ENCODE results near the gene NSRP1.
"Not testable (repeated sequence)": the region's sequence is repeated elsewhere in the genome, so short reads cannot be mapped to it uniquely, and the experiment has no call there.

NSRP1 gene

DNA sequence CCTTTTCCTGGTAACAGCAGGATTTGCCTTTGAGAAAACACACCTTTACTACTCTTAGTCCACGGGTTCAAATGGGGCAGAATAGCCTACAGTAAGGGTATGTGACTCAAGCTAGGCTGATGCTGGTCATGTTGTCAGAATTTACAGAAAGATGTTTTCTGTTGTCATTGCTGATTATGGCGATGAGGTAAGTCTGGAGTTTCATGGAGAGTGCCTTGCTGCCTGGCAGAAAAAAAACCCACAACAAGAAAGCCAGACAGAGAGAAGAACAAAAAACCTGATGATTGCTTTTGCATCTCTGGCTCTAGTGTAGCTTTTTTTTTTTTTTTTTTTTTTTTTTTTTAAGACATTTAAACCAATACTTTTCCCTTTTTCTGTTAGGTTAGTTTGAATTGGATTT is 71.0 kb downstream of the NSRP1 start:
- no peak for DNase-seq (ENCODE audit: low spot score)

DNA sequence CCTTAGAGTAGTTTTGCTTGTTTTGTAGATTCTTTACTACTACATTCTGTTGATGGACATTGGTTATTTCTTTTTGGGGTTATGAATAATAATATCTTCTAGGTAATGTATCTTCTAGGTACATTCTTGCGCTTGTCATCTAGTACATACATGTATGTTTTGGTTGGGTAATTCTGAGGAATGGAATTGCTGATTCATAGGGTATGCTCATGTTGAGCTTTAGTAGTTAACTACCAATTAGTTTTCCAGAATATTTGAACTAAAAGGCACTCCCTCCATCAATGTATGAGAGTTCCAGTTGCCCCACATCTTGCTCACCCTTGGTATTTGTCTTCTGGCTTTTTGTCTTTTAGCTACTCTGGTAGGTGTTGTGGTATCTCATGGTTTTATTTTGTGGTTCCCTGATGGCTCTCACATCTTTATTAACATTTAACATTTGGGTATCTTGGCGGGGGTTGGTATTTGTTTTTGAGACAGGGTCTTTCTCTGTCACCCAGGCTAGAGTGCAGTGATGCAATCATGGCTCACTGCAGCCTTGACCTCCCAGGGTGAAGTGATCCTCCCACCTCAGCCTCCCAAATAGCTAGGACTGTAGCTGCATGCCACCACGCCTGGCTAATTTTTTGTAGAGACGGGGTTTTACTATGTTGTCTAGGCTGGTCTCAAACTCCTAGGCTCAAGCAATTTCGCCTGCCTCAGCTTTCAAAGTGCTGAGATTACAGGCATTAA is 71.8 kb downstream of the NSRP1 start:
- DNase-seq (ENCODE audit: low spot score) = no peak

DNA sequence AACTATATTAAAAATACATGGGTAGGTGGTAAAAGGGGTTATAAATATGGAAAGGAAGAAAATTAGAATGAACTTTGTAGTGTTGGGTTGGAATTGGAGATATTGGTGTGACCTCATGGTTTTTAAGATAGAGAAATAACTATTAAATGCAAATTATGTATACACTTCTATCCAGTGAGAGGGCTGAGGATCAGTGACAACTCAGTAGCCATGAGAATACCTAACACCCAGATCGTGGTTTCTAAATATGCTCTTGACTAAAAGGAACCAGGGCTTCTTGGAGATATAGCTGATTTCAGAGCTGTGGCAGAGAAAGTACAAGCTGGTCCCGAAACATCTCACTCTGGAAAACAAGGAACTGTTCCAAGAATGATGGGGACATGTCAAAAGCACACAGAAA is 74.5 kb downstream of the NSRP1 start:
- DNase-seq (ENCODE audit: low spot score) = no peak

- DNase-seq (ENCODE audit: low spot score) = no peak
Observed at GRCh38 chr17:30196504-30196903, 79.9 kb downstream of the NSRP1 start.

GRCh38 chr17:30197416-30197815 is 80.8 kb downstream of the NSRP1 start:
- no peak for DNase-seq (ENCODE audit: low spot score)

- DNase-seq (ENCODE audit: low spot score) = no peak
Observed at GRCh38 chr17:30199600-30199999, 83.0 kb downstream of the NSRP1 start.

- DNase-seq (ENCODE audit: low spot score) = no peak
Observed at GRCh38 chr17:30200106-30200505, 83.5 kb downstream of the NSRP1 start.

DNA sequence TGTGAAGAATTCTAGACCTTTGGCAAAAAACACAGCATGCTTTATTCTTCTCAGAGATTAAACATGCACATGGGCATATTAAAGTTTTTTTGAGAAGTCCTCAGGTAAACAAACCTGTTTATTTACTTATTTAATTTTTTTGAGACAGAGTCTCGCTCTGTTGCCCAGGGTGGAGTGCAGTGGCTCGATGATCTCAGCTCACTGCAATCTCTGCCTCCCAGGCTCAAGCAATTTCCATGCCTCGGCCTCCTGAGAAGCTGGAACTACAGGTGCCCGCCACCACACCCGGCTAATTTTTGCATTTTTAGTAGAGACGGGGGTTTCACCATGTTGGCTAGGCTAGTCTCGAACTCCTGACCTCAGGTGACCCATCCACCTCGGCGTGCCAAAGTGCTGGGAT is 84.0 kb downstream of the NSRP1 start:
- not testable (repeated sequence) for DNase-seq (ENCODE audit: low spot score)

GRCh38 chr17:30203471-30203981 is 86.9 kb downstream of the NSRP1 start:
- DNase-seq (ENCODE audit: low spot score) = no peak

- DNase-seq (ENCODE audit: low spot score) = no peak
Observed at GRCh38 chr17:30207655-30208054, 91.0 kb downstream of the NSRP1 start.

GRCh38 chr17:30208214-30208613 is 91.6 kb downstream of the NSRP1 start:
- no peak for DNase-seq (ENCODE audit: low spot score)

DNA sequence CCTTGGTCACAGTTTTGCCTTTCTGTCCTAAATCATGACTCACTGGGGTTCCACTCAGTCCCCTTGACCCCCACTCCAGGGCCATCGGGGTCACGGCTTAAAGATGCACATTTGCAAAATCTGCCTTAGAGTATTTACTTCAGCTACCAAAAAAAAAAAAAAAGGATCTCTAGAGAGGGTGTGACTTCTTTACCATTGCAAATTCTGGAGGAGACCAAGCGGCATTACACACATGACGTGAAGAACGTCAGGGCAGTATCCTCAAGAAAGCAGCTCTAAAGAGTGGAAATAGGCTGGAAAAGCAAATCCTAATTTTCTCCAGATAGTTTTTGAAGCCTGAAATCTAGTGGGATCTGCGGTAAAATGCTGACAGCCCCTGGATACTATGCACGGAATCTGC is 93.3 kb downstream of the NSRP1 start:
- DNase-seq (ENCODE audit: low spot score) = no peak

DNA sequence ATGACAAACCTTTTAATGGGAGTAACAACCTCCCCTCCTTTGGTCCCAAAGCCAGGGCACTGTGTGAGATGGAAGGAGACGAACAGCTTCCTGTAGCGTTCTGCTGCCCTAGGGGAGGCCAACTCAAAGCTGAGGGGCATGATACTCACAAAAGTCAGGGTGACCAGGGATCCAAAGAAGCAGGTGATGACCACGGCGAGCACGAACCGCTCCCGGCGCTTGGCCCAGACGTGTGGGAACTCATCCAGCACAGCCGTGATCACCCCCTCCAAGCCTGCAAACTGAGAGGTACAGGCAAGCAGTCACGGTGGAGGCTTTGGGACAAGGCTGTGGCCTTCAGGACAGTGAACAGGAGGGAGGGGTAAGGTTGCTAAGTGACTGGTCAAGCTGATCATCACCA is 93.8 kb downstream of the NSRP1 start:
- DNase-seq (ENCODE audit: low spot score) = no peak

DNA sequence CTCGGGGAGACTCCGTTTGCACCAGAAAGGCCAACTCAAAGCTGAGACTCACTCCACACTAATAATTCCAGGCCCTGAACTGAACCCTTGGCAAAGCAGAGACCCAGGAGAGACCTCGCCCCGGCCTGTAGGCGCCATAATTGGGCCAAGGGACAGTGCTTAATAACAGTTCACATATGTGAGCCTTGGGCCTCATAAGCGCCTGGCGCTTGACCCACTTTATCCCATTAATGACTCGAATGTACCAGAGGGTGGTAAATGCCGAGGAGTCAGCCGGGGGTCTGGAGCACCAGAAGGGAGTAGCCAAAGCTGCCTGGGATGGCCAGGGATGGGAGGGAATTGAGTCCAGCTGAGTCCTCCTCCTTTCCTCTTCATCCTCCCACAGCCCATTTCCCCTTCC is 94.3 kb downstream of the NSRP1 start:
- DNase-seq (ENCODE audit: low spot score) = no peak

GRCh38 chr17:30211371-30211770 is 94.8 kb downstream of the NSRP1 start:
- no peak for DNase-seq (ENCODE audit: low spot score)

DNA sequence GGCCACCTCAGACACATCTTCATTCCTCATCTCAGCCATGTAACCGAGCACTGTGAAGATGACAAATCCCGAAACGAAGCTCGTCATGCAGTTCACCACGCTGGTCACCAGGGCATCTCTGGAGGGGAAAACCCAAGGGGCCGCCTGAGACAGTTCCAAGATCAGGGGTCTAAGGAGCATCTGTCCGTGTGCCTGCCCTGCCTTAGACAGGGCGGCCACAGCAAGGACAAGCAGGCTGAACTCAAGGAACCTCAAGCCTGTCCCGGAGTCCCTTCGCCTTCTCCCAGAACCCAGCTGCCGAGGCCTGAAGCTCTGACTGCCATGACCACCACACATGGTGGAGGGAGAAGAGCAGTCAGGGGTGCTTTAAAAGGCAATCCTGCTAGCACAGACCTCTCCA is 96.1 kb downstream of the NSRP1 start:
- peak; percentile 24 for DNase-seq (ENCODE audit: low spot score)

DNA sequence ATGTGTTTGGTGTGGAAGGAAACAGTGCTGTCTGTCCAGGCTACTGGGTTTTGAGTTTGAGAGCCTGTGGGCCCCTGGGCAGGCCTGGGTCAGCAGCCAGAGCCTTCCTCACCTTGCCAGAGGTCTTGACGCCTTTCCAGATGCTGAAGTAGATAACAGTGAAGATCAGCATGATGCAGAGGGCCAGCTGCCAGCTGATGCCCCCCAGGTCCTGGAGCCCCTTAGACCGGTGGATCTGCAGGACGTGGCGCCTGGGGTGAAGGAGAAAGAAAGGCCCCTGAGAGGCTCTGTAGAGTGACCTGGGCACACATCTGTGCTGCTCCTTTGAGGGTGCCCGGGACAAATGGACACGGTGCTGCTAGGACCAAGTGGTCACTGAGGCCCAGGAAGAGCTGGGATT is 100.4 kb downstream of the NSRP1 start:
- DNase-seq (ENCODE audit: low spot score) = no peak

GRCh38 chr17:30217746-30218245 is 101.2 kb downstream of the NSRP1 start:
- DNase-seq (ENCODE audit: low spot score) = no peak

DNA sequence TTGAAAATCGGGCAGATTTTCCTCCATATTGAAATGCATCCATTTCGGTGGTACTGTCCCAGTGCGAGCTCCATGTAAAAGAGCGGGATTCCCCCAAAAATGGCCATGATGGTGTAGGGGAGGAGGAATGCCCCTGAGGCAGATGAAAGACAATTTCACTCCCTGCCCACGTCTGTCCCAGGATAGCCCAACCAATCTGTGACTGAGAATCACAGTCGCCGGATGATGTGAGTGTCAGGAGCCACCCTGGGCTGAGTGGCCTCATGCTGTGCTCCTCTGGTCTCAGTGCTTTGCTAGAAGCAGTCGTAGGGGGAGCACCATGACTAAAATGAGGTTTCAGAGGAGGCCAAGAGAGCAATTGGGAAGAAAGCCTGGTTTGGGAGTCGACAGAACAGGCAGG is 102.2 kb downstream of the NSRP1 start:
- no peak for DNase-seq (ENCODE audit: low spot score)

- no peak for DNase-seq (ENCODE audit: low spot score)
Observed at GRCh38 chr17:30219315-30219714, 102.7 kb downstream of the NSRP1 start.

DNA sequence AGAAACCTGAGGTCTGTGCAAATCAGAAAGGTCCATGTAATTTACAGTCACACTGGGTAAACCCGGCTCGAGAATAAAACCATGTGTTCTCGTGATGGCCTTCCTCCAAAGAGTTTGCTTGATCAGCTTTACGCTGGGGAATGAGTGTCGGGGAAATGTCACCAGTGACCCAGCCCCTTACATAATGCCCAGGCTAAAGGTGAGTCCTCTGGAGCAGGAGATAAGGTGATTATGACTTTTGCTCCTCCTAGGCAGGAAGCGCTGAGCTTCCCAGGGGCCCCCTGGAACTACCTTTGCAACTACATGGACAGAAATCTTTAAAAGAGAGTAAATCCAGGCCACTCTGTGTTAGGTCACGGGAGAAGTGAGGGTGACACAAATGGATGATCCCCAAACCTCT is 103.2 kb downstream of the NSRP1 start:
- no peak for DNase-seq (ENCODE audit: low spot score)

GRCh38 chr17:30220414-30220813 is 103.8 kb downstream of the NSRP1 start:
- DNase-seq (ENCODE audit: low spot score) = no peak

GRCh38 chr17:30221346-30221745 is 104.7 kb downstream of the NSRP1 start:
- DNase-seq (ENCODE audit: low spot score) = no peak

DNA sequence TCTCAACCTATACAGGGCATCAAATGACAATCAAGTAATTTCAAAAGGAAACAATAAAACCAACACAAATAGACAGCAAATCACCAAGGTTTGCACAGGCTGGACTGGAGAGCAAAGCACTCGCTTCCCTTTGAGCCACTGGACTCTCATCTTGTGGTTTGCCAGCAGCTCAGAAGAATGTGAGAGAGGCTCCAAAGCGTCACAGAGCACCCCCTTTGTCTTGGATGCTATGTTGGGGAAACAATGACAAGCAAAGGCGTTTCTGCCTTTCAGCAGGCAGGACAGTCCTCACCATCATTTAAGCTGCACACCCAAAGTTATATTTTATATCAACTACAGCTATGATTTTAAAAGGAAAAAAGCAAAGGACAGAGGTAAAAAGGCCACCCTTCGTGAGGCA is 105.6 kb downstream of the NSRP1 start:
- no peak for DNase-seq (ENCODE audit: low spot score)

Data from germinal center (tissue), 1 donor.